ENCODE data around the gene MPIG6B. TPM values are rescaled to one million over a fixed set of nuclear protein-coding genes. Genes with fewer than 3 reads are reported as not detected.

The MPIG6B gene
- total RNA-seq, 1 donor from 2014 or later: not detected

GRCh38 chr6:31728767-31729514, 5.8 kb downstream of the MPIG6B start, which contains the start of gene DDAH2:
Gene DDAH2 (minus strand): TSS chr6:31729299. CDS start chr6:31729161, 138 bp downstream.
- Histone ChIP-seq H4K20me1 (ENCODE audit: low read depth) (peaks cover 28% of the 10 kb centered on the region), H3K79me2 (ENCODE audit: low read depth) (peaks cover 23% of the 10 kb centered on the region), H3F3A (ENCODE audit: low read depth) (peaks cover 66% of the 10 kb centered on the region), H3K4me3 (peak within 1 kb of the TSS; percentile 99), H3K4me2 (peak within 1 kb of the TSS; percentile 86), H3K9ac (peak within 1 kb of the TSS; percentile 64), H2AFZ (replicated peaks) (peak within 1 kb of the TSS; percentile 70), H3K9me3 (ENCODE audit: low read depth) (no peaks in the 10 kb centered on the region), H3K36me3 (peaks cover 5% of the 10 kb centered on the region), H3K27ac (peak within 1 kb of the TSS; percentile 59), H3K4me1 (peaks cover 7% of the 10 kb centered on the region), H3K27me3 (no peaks in the 10 kb centered on the region)
- H3K4me1 Mint-ChIP-seq: peaks cover 49% of the 10 kb centered on the region
- no peaks in the 10 kb centered on the region for H3K9me3 Mint-ChIP-seq
- DNase-seq (ENCODE audit: low spot score): no peak
- H3K4me3 Mint-ChIP-seq: peak within 1 kb of the TSS; percentile 99
- peak within 1 kb of the TSS; percentile 95 for H3K27ac Mint-ChIP-seq
- peaks cover 8% of the 10 kb centered on the region for H3K27me3 Mint-ChIP-seq (ENCODE audit: insufficient read depth, low read depth)
- TF ChIP-seq EZH2 (IDR thresholded peaks at IDR 0.05) (no peak), EZH2phosphoT487 (IDR thresholded peaks at IDR 0.05) (no peak), CTCF (IDR thresholded peaks at IDR 0.05) (no peak)
- peaks cover 55% of the 10 kb centered on the region for H3K36me3 Mint-ChIP-seq

- H3K9me3 Mint-ChIP-seq: no peaks in the 10 kb centered on the region
- peaks cover 61% of the 10 kb centered on the region for H3F3A ChIP-seq (ENCODE audit: low read depth)
- H3K27ac Mint-ChIP-seq: peak overlapping the region; percentile 95
- H3K27ac ChIP-seq: peak overlapping the region; percentile 59
- peak overlapping the region; percentile 99 for H3K4me3 Mint-ChIP-seq
- peak; percentile 97 for DNase-seq (ENCODE audit: low spot score)
- peaks cover 29% of the 10 kb centered on the region for H3K79me2 ChIP-seq (ENCODE audit: low read depth)
- H3K4me3 ChIP-seq: peak overlapping the region; percentile 99
- peaks cover 5% of the 10 kb centered on the region for H3K36me3 ChIP-seq
- peaks cover 49% of the 10 kb centered on the region for H3K4me1 Mint-ChIP-seq
- H3K4me2 ChIP-seq: peak overlapping the region; percentile 86
- peaks cover 50% of the 10 kb centered on the region for H3K36me3 Mint-ChIP-seq
- H3K27me3 ChIP-seq: no peaks in the 10 kb centered on the region
- H4K20me1 ChIP-seq (ENCODE audit: low read depth): peaks cover 34% of the 10 kb centered on the region
- peak overlapping the region; percentile 48 for H3K9ac ChIP-seq
- H3K27me3 Mint-ChIP-seq (ENCODE audit: insufficient read depth, low read depth): peaks cover 8% of the 10 kb centered on the region
- peaks cover 11% of the 10 kb centered on the region for H3K4me1 ChIP-seq
- TF ChIP-seq CTCF (IDR thresholded peaks at IDR 0.05): peak; percentile 88
- TF ChIP-seq EZH2 (IDR thresholded peaks at IDR 0.05): no peak
- no peak for TF ChIP-seq EZH2phosphoT487 (IDR thresholded peaks at IDR 0.05)
- peak overlapping the region; percentile 70 for H2AFZ ChIP-seq (replicated peaks)
- no peaks in the 10 kb centered on the region for H3K9me3 ChIP-seq (ENCODE audit: low read depth)
Observed at GRCh38 chr6:31729515-31729978, 6.4 kb downstream of the MPIG6B start.

GRCh38 chr6:31729979-31730630, 6.9 kb downstream of the MPIG6B start:
- H3K4me3 Mint-ChIP-seq: peak overlapping the region; percentile 99
- Histone ChIP-seq H3K79me2 (ENCODE audit: low read depth) (peaks cover 35% of the 10 kb centered on the region), H3K27ac (peak overlapping the region; percentile 59), H2AFZ (replicated peaks) (no peak overlapping the region), H4K20me1 (ENCODE audit: low read depth) (peaks cover 39% of the 10 kb centered on the region), H3K4me1 (peaks cover 11% of the 10 kb centered on the region), H3K9me3 (ENCODE audit: low read depth) (no peaks in the 10 kb centered on the region), H3K4me2 (peak overlapping the region; percentile 86), H3K9ac (peak overlapping the region; percentile 48), H3K36me3 (peaks cover 5% of the 10 kb centered on the region), H3K27me3 (no peaks in the 10 kb centered on the region), H3K4me3 (peak overlapping the region; percentile 99), H3F3A (ENCODE audit: low read depth) (peaks cover 56% of the 10 kb centered on the region)
- TF ChIP-seq EZH2phosphoT487 (IDR thresholded peaks at IDR 0.05) (no peak), CTCF (IDR thresholded peaks at IDR 0.05) (no peak), EZH2 (IDR thresholded peaks at IDR 0.05) (no peak)
- no peaks in the 10 kb centered on the region for H3K9me3 Mint-ChIP-seq
- peaks cover 49% of the 10 kb centered on the region for H3K4me1 Mint-ChIP-seq
- H3K27ac Mint-ChIP-seq: peak overlapping the region; percentile 89
- peaks cover 8% of the 10 kb centered on the region for H3K27me3 Mint-ChIP-seq (ENCODE audit: insufficient read depth, low read depth)
- DNase-seq (ENCODE audit: low spot score): peak; percentile 98
- H3K36me3 Mint-ChIP-seq: peaks cover 50% of the 10 kb centered on the region

Data from neural progenitor cell (in vitro differentiated cells).